GM19397 (cell line): ENCODE data around the gene PYDC2.
"Not testable (repeated sequence)": the region's sequence is repeated elsewhere in the genome, so short reads cannot be mapped to it uniquely, and the experiment has no call there.

Source experiments
- ATAC-seq: cut with Tn5 transposase; IDR thresholded peaks from one replicate; pipeline ENCODE4 v1.9.1; 2021; ENCODE audit warnings: mild to moderate bottlenecking, moderate library complexity; ENCODE audit not compliant: unreplicated experiment

Gene PYDC2

DNA sequence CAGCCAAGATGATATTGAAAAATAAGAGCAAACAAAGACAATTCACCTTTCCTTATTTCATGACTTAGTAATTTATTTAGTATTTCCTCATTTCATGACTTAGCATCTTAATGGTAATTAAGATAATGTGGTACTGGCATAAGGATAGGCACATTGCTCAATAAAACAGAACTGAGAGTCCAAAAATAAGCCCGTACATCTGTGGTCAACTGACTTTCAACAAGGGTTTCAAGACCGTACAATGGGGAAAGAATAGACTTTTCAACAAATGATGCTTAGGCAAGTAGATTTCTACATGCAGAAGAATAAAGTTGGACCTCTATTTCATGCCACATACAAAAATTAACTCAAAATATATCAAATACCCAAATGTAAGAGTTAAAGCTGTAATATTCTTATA lies 603 bp upstream of the PYDC2 start:
- no peak for ATAC-seq

DNA sequence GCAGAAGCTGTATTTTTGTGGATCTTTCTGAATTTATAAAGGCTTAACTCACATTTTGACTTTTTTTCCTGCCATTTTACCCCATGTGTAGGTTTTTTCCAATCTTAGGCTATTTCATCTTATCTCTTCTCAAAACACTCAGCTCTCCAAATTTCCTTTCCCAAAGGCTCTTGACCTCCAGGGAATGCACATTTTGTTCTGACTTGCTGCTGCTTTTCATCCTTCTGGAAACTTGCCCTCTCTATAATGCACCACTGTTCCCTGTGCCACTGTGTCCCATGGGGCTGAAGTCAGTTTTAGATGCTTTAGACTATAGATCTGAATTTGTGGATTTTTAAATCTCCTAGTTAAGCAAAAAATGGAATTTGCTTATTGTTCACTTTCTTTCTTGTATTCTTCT lies 9.1 kb downstream of the PYDC2 start:
- ATAC-seq, result no peak

DNA sequence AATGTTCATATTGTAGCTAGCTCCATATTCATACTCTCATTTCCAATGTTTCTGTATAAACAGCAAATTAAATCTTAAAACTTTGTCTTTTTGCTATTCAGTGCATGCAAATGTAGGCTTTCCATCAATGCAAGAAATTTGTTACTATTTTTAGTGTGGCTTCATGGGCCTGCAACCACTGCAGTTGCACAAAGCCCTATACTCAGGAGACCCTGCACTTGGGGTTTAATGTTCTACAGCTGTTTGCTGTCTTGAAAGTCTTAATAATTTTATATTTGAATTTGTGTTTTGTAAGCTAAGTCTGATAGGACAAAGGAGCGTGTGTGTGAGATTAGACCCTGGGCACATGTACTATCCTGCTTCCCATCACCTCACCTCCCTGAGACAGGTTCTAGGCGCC lies 9.6 kb downstream of the PYDC2 start:
- no peak for ATAC-seq

DNA sequence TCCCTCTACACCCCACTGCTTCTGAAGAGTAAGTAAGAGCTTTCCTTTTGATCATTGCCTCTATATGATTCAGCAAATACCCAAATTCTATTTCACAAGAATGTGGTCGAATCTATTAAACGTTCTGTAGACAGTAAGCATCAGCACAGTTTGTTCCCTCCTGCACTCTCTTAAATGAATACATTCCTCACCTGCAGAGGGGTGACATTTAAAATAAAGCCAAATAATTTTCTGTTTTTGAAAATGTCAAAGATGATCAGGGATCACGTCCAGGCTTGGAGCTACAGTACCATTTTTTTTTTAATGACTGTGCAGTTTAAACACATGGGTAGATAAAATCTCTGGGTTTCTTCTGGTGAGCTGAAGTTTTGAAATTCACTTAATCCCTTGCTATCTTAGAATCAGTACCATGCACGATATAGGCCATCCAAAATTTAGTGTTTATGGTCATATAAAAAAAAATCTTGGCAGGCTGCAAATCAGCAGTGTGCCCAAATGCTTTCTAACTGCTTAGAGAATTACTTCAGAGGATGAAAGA lies 12.8 kb downstream of the PYDC2 start:
- ATAC-seq, result no peak

DNA sequence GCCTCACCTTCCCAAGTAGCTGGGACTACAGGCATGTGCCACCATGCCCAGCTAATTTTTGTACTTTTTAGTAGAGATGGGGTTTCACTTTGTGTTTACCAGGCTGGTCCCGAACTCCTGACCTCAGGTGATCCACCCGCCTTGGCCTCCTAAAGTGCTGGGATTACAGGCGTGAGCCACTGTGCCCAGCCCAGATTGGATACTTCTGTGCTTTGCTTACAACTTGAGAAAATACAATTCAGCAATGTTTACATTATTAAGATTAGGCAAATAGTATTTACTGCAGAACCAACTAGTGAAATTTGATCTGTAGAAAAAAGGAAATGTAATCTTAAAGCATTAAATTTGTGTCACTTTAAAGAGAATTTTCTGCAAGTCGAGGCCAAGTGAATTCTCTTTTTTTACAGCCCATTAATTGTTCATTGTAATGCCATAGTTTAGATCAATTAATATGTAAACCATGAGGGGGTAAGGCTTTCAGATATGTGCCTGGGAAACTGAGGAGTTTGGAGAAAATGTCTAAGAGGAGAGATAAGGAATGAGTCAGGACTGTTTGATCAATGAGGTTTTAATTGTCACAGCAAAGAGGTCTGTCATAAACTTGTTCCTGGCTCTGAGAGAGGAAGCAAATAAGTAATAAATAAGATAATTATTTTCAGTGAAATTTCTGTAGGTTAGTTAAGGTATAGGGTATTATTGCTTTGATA lies 15.3 kb downstream of the PYDC2 start:
- no peak for ATAC-seq

DNA sequence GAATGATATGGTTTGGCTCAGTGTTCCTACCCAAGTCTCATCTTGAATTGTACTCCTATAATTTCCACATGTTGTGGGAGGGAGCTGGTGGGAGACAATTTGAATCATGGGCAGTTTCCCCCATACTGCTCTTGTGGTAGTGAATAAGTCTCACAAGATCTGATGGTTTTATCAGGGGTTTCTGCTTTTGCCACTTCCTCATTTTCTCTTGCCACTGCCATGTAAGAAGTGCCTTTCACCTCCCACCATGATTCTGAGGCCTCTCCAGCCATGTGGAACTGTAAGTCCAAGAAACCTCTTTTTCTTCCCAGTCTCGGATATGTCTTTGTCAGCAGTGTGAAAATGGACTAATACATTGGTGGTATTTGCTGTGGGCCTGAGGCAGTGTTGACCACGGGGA lies 23.0 kb downstream of the PYDC2 start:
- not testable (repeated sequence) for ATAC-seq

DNA sequence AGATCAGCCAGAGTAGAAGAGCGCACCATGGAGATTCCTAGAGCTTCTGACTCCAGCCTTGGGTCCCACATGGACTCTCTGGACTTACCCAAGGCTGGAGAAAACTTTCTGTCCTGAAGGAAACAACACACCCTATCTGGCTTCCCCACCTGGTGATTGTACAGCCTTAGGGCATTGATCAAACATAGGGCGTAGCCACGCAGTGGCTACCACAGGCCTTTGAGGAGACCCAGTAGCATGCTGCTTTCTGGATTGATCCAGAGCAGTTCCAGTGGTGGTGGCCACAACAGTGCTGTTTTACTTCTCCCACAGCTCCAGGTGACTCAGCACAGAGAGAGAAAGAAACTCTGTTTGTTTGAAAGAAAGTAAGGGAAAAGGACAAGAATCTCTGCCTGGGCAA lies 23.5 kb downstream of the PYDC2 start:
- ATAC-seq, result no peak

DNA sequence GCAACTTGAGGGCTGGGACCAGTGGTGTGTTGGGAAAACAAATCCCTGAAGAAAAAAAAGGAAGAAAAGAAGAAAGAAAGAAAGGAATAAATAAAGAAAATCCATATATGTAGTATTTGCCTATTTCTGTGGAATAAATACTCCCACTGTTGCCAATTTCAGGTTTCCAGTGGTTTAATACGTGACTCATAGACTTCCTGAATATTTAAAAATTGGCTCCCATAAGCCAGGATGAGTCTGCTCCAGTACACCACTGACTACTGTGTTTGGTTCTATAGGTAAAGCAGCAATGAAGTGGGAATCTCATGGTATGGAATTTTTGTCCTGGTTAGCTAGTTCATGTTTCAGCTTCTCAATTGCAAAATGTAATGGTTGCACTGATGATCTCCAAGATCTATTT lies 31.6 kb downstream of the PYDC2 start:
- no peak for ATAC-seq

DNA sequence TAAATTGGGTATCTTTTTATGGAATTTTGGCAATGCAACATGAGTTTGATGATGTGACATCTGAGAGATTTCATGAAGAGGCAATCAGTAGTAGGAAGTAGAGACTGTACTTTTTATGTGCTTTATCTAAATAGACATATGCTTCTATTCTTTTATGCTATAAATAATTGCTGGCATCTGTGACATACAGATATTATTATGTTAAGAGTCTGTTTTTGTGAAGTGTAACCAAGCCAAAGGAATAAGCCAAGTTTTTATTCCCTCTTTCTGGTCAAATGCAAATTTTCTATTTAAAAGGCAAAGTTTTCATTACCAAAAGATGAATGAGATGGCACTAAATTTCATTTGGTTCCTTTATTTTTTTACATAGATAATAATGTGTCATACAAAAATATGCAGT lies 32.4 kb downstream of the PYDC2 start:
- ATAC-seq, result no peak

DNA sequence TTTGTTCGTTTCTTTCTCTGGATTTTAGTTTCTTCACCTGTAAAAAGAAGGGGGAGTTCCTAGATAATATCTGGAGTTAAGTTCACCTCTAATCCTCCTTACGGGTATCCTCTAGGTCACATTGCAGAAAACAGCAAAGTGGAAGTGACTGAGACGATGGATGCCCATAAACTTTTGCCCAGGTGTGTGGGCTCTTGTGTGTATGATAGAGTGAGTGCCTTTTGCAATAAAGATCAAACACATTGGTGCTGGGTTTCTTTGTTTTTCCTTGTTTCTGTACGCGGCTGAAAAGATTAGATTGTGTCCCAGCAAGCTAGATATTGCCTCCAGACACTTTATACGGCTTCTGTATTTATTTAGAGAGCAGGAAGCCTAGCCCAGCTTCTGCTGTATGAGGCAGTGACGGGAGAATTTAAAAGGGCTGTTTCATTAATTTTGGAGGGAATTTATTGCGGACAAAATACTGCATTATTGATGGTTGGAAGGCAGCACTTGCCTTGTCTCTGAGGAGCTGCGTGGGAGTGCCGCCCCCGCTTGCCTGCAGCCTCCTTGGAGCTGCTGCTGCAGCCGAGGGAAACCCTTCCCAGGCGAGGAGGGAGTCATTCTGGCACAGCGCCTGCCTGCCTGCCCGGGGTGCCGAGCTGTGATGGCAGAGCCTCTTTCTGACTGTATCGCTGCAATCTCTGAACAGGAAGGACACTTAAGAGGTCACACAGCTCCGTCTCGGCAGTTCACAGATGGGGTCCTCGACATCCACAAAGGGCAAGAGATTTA lies 38.5 kb downstream of the PYDC2 start:
- no peak for ATAC-seq

DNA sequence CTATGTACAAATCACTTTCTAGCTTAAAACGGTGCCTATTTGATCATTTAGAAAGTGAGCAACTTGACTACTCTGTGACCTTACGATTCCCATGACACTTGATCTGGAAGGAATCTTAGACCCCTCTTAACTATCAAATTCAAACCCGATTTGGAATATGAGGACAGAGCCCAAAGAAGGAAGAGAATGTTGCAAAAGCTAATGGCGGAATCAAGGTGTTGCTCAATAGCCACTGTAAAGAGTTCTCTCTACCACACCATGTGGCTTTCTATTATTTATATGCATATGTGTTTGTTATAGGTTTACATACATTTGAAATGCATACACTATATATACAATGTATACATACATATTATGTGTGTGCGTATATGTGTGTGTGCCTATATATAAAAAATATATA lies 39.9 kb downstream of the PYDC2 start:
- ATAC-seq, result no peak

DNA sequence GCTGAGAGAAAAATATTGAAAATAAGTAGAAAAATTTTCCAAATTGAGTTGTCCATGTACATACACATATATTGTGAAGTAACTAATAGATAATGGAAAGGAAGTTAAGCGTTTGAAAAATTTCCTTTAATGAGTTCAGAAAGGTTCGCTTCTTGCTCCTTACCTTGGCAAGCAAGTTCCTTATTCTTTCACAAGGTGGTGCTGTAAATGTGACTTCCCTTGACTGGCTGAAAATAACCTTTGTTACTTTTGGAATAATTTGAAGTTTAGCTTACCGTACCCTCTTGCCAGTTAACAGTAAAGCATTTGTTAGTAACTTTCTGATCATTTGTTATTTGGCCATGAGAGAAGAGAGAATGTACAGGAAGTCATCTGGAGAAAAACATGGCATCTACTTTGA lies 41.6 kb downstream of the PYDC2 start:
- ATAC-seq, result no peak

DNA sequence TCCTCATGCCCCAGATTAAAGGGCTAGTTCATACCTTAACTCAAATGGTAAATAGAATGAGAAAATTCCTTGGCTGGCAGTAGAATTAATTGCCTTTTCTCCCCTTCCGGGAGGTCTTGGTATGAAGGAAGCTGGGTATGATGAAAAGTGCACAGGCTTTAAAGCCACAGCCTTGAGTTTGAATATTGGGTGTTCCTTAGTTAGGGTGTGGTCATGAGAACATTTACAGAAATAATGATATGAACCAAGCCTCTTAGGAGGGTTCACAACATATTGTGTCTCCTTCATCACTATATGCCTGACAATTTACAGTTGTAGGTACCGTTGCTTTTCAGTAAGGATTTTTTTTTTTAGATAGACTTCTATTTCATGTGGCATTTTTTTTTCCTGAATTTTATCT lies 48.1 kb downstream of the PYDC2 start:
- ATAC-seq, result no peak
